Measurements from ENCODE around the gene CCM2.

CCM2 gene

GRCh38 chr7:45054442-45054841, 54.4 kb downstream of the CCM2 start:
- no peak for DNase-seq (ENCODE audit: extremely low read depth, low read depth)
- TF ChIP-seq CTCF (IDR thresholded peaks at IDR 0.05; ENCODE audit: low read depth, low read length): no peak

GRCh38 chr7:45055016-45055415, 55.0 kb downstream of the CCM2 start:
- no peak for TF ChIP-seq CTCF (IDR thresholded peaks at IDR 0.05; ENCODE audit: low read depth, low read length)
- no peak for DNase-seq (ENCODE audit: extremely low read depth, low read depth)

GRCh38 chr7:45055594-45056219, 55.7 kb downstream of the CCM2 start:
- TF ChIP-seq CTCF (IDR thresholded peaks at IDR 0.05; ENCODE audit: low read depth, low read length): no peak
- no peak for DNase-seq (ENCODE audit: extremely low read depth, low read depth)

- no peak for DNase-seq (ENCODE audit: extremely low read depth, low read depth)
- no peak for TF ChIP-seq CTCF (IDR thresholded peaks at IDR 0.05; ENCODE audit: low read depth, low read length)
These were observed 57.9 kb downstream of the CCM2 start for GRCh38 chr7:45057878-45058277.

- no peak for TF ChIP-seq CTCF (IDR thresholded peaks at IDR 0.05; ENCODE audit: low read depth, low read length)
- DNase-seq (ENCODE audit: extremely low read depth, low read depth): no peak
These were observed 60.3 kb downstream of the CCM2 start for GRCh38 chr7:45060295-45060694.

GRCh38 chr7:45061352-45061751, 61.4 kb downstream of the CCM2 start:
- DNase-seq (ENCODE audit: extremely low read depth, low read depth): no peak
- no peak for TF ChIP-seq CTCF (IDR thresholded peaks at IDR 0.05; ENCODE audit: low read depth, low read length)

- TF ChIP-seq CTCF (IDR thresholded peaks at IDR 0.05; ENCODE audit: low read depth, low read length): no peak
- DNase-seq (ENCODE audit: extremely low read depth, low read depth): no peak
These were observed 61.9 kb downstream of the CCM2 start for GRCh38 chr7:45061806-45062425.

Measured in AG09319 (cell line).